GM19023 (cell line): Measurements from ENCODE around the gene TTC21B.
A peak's percentile ranks its signal among the peaks of the same experiment; 100 is the strongest.

Experiments
- ATAC-seq: cut with Tn5 transposase; IDR thresholded peaks from one replicate; pipeline ENCODE4 v1.9.1; 2021; ENCODE audit warnings: mild to moderate bottlenecking, moderate library complexity; ENCODE audit not compliant: unreplicated experiment

Gene TTC21B

DNA sequence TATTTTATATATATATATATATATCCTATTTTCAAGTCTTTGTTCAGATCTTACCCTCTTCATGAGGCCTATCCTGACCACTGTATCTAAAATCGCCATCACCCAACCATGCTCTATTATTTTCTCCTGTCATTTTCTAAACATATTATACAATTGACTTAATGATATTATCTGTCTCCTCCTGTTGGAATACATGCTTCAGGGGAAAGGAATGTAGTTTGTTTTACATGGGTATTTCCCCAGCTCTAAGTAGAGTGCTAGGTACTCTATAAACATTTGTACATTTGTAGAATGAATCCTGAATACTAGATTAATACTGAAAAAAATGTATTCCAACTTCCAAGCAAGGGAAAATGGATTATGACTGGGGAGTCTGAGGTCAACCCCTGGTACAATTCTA, 26.2 kb downstream of the TTC21B start:
- no peak for ATAC-seq

DNA sequence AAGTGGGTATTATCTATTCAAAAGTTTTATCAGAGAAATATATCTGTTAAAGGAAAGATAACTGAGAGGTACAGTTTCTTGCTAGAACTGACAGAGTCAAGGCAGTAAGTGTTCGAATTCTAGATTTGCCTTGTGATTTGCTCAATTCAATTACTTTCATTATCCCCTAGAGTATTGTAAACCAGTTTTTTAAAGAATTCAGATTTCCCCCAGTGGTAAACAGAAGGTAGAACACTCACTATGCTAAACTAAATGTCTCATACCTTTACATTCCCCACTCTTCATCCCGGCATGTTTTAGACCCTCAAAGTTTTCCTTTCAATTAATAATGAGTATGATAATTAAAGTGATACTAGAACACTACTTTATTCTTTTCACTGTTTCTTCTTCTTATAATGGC, 28.6 kb downstream of the TTC21B start:
- no peak for ATAC-seq

DNA sequence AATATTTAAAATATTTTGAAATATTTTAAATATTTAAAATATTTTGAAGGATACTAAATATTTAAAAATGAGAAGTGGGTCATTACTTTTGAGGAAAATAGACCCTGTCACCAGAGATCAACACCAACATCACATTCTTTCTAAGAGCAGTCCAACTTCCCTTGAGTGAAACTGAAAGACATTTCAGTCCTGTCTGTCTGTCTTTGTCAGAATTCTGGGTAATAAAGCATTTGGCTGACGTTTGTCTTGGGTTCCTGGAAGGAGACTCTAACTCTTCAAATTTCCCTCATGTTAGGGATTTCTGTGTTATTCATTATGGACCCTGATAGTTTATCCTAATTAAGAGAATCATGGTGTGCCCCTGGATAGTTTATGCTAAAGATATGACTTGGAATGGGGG, 32.8 kb downstream of the TTC21B start:
- no peak for ATAC-seq

GRCh38 chr2:165913636-165914035, 39.9 kb downstream of the TTC21B start:
- ATAC-seq, result no peak

GRCh38 chr2:165911981-165912380, 41.6 kb downstream of the TTC21B start:
- no peak for ATAC-seq

- no peak for ATAC-seq
Measured at GRCh38 chr2:165911231-165911630, 42.3 kb downstream of the TTC21B start.

GRCh38 chr2:165909466-165909865, 44.1 kb downstream of the TTC21B start:
- ATAC-seq, result no peak

DNA sequence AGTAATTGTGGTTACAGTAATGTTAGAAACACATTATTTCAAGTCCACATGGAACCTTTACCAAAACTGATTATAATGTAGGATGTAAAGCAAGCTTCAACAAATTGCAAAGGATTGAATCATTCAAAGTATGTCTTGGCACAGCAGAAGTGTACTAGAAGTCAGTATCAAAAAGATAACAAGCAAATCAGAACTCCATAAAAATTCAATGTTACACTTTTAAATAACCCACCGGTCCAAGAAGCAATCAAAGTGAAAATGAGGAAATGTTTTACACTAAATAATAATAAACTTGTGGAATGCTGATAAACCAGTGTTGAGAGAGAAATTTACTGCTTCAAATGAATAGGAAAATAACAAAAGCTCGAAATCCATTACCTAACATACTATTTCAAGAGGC, 47.7 kb downstream of the TTC21B start:
- no peak for ATAC-seq

DNA sequence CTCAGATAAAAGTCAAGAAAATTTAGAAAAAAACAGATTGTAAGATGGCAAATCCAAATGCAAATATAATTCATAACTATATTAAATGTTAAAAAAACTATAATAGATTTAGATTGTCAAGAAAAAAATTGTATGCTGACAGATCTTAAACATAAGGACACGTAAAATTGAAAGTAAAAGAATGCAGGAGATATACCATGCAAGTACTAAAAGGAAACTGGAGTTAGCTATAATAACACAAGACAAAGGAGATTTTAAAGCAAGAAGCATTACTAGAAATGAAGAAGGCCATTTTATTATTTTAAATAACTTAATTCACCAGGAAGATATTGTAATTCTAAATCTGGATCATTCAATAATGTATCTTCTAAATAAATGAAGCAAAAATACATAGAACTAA, 48.3 kb downstream of the TTC21B start:
- no peak for ATAC-seq

GRCh38 chr2:165904432-165904831, 49.1 kb downstream of the TTC21B start:
- no peak for ATAC-seq

GRCh38 chr2:165903406-165903805, 50.2 kb downstream of the TTC21B start:
- ATAC-seq, result no peak

- ATAC-seq, result peak; percentile 57
Measured at GRCh38 chr2:165902934-165903333, 50.6 kb downstream of the TTC21B start.

DNA sequence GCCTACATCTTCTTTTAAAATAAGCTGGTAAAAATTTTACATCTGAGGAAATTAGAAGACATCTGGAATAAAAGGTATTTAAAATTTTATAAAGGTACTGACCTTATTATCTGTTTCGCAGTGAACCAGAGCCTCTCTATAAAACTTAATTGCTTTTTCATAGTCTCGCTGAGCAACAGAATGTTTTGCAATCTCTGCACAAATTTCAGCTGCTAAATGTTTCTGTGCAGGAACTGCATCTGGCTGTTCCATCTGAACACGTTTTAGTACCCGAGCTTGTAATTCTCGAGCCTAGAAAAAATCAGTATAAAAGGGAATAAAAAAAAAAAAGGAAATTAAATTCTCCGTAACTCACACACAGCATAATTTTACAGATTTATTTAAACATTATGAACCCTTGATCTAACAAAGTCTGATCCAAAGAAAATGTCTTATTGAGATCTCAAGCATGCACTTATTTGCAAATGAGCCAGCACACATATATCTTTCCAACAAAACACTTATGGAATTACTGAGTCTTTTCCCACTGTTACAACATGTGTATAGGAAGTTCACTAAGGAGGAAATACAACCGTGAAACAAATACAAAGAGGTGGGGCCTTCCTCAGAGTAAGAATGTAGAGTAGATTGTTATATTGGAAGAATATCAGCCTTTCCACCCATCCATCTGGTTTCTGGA, 51.8 kb downstream of the TTC21B start:
- no peak for ATAC-seq

GRCh38 chr2:165899311-165899710, 54.3 kb downstream of the TTC21B start:
- ATAC-seq, result no peak

- ATAC-seq, result no peak
Measured at GRCh38 chr2:165898381-165898780, 55.2 kb downstream of the TTC21B start.

DNA sequence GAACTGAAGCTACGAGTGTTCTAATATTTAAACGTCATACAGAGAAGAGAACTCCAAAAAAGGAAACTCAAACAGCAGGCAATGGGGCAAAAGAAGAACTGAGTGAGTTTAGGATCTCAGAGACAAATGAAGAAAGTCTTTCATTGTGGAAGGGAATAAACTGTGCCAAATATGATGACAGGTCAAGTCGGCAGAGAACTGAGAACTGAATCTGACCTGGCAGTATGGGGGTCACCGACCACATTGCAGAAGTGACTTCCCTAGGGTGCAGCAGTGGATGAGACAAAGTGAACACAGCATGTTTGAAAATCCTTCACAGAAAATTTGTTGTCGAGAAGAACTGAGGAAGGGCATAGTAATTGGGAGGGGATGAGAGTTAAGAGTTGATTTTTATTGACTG, 55.9 kb downstream of the TTC21B start:
- peak; percentile 40 for ATAC-seq

DNA sequence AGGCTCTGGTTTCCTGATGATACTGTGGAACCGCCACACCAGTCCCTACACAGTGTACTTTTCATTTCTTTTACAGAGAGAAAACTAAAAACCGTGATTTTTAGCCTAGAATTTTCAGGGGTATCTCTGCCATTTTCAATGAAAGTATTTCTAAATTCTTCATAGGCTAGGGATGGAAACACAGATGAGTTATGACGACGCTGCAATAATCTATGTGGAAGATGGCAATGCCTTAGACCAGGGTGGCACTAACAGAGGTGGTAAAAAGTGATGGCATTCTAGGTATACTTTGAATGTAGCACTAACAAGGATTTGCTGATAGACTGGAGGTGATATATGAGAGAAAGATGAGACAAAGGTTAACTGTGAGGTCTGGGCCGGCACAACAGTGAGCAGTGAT, 56.5 kb downstream of the TTC21B start:
- no peak for ATAC-seq

GRCh38 chr2:165895974-165896373, 57.6 kb downstream of the TTC21B start:
- ATAC-seq, result peak; percentile 98

- ATAC-seq, result no peak
Measured at GRCh38 chr2:165893556-165893955, 60.0 kb downstream of the TTC21B start.

DNA sequence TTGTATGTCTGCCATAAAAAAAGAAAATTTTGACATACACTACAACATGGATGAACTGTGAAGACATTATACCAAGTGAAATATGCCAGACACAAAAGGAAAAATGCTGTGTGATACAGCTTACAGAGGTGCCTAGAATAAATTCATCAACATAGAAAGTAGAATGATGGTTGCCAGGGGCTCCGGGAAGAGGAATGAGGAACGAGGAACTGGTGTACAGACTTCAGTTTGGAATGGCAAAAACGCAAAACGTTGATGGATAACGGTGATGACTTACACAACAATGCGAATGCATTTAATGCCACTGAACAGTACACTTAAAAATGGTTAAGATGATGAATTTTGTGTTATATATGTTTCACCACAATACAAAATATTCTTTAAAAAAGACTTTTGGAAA, 61.0 kb downstream of the TTC21B start:
- ATAC-seq, result no peak

GRCh38 chr2:165891943-165892342, 61.6 kb downstream of the TTC21B start:
- no peak for ATAC-seq

- no peak for ATAC-seq
Measured at GRCh38 chr2:165891345-165891744, 62.2 kb downstream of the TTC21B start.

DNA sequence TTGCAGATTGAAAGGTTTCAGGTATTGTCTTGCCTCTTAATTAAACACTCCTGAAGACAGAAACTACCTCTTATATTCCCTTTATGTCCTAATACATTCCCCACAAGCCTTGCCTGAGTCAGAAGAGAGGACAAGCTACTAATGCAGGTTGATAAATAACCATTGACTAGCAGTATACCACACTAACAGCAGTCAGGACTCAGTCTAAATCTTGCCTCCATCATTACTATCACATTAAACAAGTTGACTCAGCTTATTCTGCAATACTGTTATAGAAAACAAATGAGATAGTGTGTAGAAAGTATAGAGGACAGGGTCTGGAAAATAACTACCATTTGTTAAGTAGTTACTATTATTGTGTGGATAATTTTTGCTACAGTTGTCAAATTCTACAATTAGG, 63.8 kb downstream of the TTC21B start:
- no peak for ATAC-seq
